GM19324 (cell line): ENCODE measurements around the gene TACC2.
"Not testable (repeated sequence)": the region's sequence is repeated elsewhere in the genome, so short reads cannot be mapped to it uniquely, and the experiment has no call there.

Experiments
- ATAC-seq: cut with Tn5 transposase; IDR thresholded peaks from one replicate; pipeline ENCODE4 v1.9.1; 2021; ENCODE audit warnings: mild to moderate bottlenecking, moderate library complexity; ENCODE audit not compliant: unreplicated experiment, low FRiP score

TACC2 gene

GRCh38 chr10:122054048-122055025 lies 65.4 kb downstream of the TACC2 start:
- no peak for ATAC-seq

- ATAC-seq: no peak
These were observed 66.3 kb downstream of the TACC2 start for GRCh38 chr10:122055252-122055651.

GRCh38 chr10:122056431-122057094 lies 67.6 kb downstream of the TACC2 start:
- no peak for ATAC-seq

GRCh38 chr10:122057841-122058413 lies 69.0 kb downstream of the TACC2 start:
- ATAC-seq: no peak

GRCh38 chr10:122060250-122060649 lies 71.3 kb downstream of the TACC2 start:
- no peak for ATAC-seq

GRCh38 chr10:122062831-122063674 lies 74.1 kb downstream of the TACC2 start:
- ATAC-seq: no peak

GRCh38 chr10:122066337-122066939 lies 77.5 kb downstream of the TACC2 start:
- not testable (repeated sequence) for ATAC-seq

- no peak for ATAC-seq
These were observed 79.9 kb downstream of the TACC2 start for GRCh38 chr10:122068844-122069243.

GRCh38 chr10:122072491-122072890 lies 83.5 kb downstream of the TACC2 start:
- no peak for ATAC-seq

GRCh38 chr10:122073508-122073907 lies 84.5 kb downstream of the TACC2 start:
- ATAC-seq: no peak

GRCh38 chr10:122075171-122075570 lies 86.2 kb downstream of the TACC2 start:
- ATAC-seq: no peak

- not testable (repeated sequence) for ATAC-seq
These were observed 86.9 kb downstream of the TACC2 start for GRCh38 chr10:122075876-122076275.

GRCh38 chr10:122077311-122077875 lies 88.4 kb downstream of the TACC2 start:
- ATAC-seq: no peak

- no peak for ATAC-seq
These were observed 89.4 kb downstream of the TACC2 start for GRCh38 chr10:122078326-122078725.

- no peak for ATAC-seq
These were observed 90.2 kb downstream of the TACC2 start for GRCh38 chr10:122078965-122079795.

- ATAC-seq: no peak
These were observed 93.9 kb downstream of the TACC2 start for GRCh38 chr10:122082616-122083477.

GRCh38 chr10:122083478-122084025 lies 94.6 kb downstream of the TACC2 start:
- no peak for ATAC-seq
